ENCODE data around the gene RCOR1. TPM values are rescaled to one million over a fixed set of nuclear protein-coding genes. Genes with fewer than 3 reads are reported as not detected.
A peak's percentile ranks its signal among the peaks of the same experiment; 100 is the strongest.

RCOR1 gene
- total RNA-seq, 1 donor from 2014 or later: 19.7 TPM

- H3K4me3 ChIP-seq (ENCODE audit: low read depth, low read length): peak overlapping the region; percentile 15
- TF ChIP-seq CTCF (IDR thresholded peaks at IDR 0.05; ENCODE audit: insufficient read depth, low read length, severe bottlenecking): no peak
- FAIRE-seq (no peak), DNase-seq (ENCODE audit: low read depth) (peak; percentile 81)
- no peaks in the 10 kb centered on the region for H3K27me3 ChIP-seq (ENCODE audit: control insufficient read depth, insufficient read depth, low read length)
- no peaks in the 10 kb centered on the region for H3K36me3 ChIP-seq (ENCODE audit: control insufficient read depth, insufficient read depth, low read length)
Observed at GRCh38 chr14:102551995-102552705, 40.3 kb upstream of the RCOR1 start.

- Histone ChIP-seq H3K36me3 (ENCODE audit: control insufficient read depth, insufficient read depth, low read length) (no peaks in the 10 kb centered on the region), H3K27me3 (ENCODE audit: control insufficient read depth, insufficient read depth, low read length) (no peaks in the 10 kb centered on the region), H3K4me3 (ENCODE audit: low read depth, low read length) (peak overlapping the region; percentile 43)
- FAIRE-seq (no peak), DNase-seq (ENCODE audit: low read depth) (no peak)
- TF ChIP-seq CTCF (IDR thresholded peaks at IDR 0.05; ENCODE audit: insufficient read depth, low read length, severe bottlenecking): no peak
Observed at GRCh38 chr14:102554821-102555819, 37.3 kb upstream of the RCOR1 start.

- Histone ChIP-seq H3K27me3 (ENCODE audit: control insufficient read depth, insufficient read depth, low read length) (no peaks in the 10 kb centered on the region), H3K4me3 (ENCODE audit: low read depth, low read length) (no peak overlapping the region), H3K36me3 (ENCODE audit: control insufficient read depth, insufficient read depth, low read length) (no peaks in the 10 kb centered on the region)
- FAIRE-seq (no peak), DNase-seq (ENCODE audit: low read depth) (no peak)
- TF ChIP-seq CTCF (IDR thresholded peaks at IDR 0.05; ENCODE audit: insufficient read depth, low read length, severe bottlenecking): no peak
Observed at GRCh38 chr14:102556098-102556677, 36.3 kb upstream of the RCOR1 start.

GRCh38 chr14:102557434-102558226 is 34.8 kb upstream of the RCOR1 start:
- H3K4me3 ChIP-seq (ENCODE audit: low read depth, low read length): no peak overlapping the region
- FAIRE-seq (peak; percentile 92), DNase-seq (ENCODE audit: low read depth) (peak; percentile 92)
- no peaks in the 10 kb centered on the region for H3K36me3 ChIP-seq (ENCODE audit: control insufficient read depth, insufficient read depth, low read length)
- no peak for TF ChIP-seq CTCF (IDR thresholded peaks at IDR 0.05; ENCODE audit: insufficient read depth, low read length, severe bottlenecking)
- H3K27me3 ChIP-seq (ENCODE audit: control insufficient read depth, insufficient read depth, low read length): no peaks in the 10 kb centered on the region

- no peak for FAIRE-seq
- no peak for DNase-seq (ENCODE audit: low read depth)
- Histone ChIP-seq H3K27me3 (ENCODE audit: control insufficient read depth, insufficient read depth, low read length) (no peaks in the 10 kb centered on the region), H3K4me3 (ENCODE audit: low read depth, low read length) (no peak overlapping the region), H3K36me3 (ENCODE audit: control insufficient read depth, insufficient read depth, low read length) (no peaks in the 10 kb centered on the region)
- no peak for TF ChIP-seq CTCF (IDR thresholded peaks at IDR 0.05; ENCODE audit: insufficient read depth, low read length, severe bottlenecking)
Observed at GRCh38 chr14:102558556-102558955, 33.9 kb upstream of the RCOR1 start.

All from bronchial epithelial cell (primary cell).